GM12892 (cell line): ENCODE data around the gene SNX4.
"Not testable (repeated sequence)": the region's sequence is repeated elsewhere in the genome, so short reads cannot be mapped to it uniquely, and the experiment has no call there.

Experiments
- DNase-seq: peaks from one replicate; pipeline ENCODE4 v3.0.0; 2011; ENCODE audit not compliant: insufficient read length
- FAIRE-seq: peaks from 2 replicates; lab custom pipeline; 2011; peaks lifted over from hg19 to GRCh38; lab: Jason Lieb, UNC
- POLR2A ChIP-seq: IDR thresholded peaks from 2 replicates; pipeline ENCODE4 v1.6.1; 2011; ENCODE audit warnings: low read depth, low read length, control low read depth
- POLR2AphosphoS5 ChIP-seq: IDR thresholded peaks from 2 replicates; pipeline ENCODE4 v1.6.1; 2011; ENCODE audit warnings: low read depth, low read length, control low read depth
- TAF1 ChIP-seq: IDR thresholded peaks from 2 replicates; pipeline ENCODE4 v1.6.1; 2011; ENCODE audit warnings: low read depth, mild to moderate bottlenecking, control low read depth, low read length, borderline replicate concordance

SNX4 gene

DNA sequence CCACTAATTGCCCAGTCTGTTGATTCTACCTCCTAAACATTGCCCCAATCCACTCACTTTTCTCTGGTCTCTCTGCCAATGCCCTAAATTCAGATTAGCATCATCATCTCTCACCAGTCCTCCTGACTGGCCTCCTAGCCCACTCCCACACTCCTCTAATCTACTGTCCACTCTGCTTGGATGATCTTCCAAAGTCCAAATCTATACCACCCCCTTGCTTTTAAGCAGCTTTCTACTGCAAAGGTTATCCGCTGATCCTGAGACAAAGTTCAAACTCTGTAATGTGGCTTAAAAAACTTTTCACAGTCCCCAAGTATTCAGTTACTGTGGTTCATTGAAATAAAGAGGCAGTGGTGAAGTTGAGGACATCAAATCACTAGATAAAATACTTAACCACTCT, 37.6 kb downstream of the SNX4 start:
- DNase-seq (no peak), FAIRE-seq (no peak)
- no peak for TF ChIP-seq TAF1
- TF ChIP-seq POLR2AphosphoS5 = no peak
- TF ChIP-seq POLR2A = no peak

DNA sequence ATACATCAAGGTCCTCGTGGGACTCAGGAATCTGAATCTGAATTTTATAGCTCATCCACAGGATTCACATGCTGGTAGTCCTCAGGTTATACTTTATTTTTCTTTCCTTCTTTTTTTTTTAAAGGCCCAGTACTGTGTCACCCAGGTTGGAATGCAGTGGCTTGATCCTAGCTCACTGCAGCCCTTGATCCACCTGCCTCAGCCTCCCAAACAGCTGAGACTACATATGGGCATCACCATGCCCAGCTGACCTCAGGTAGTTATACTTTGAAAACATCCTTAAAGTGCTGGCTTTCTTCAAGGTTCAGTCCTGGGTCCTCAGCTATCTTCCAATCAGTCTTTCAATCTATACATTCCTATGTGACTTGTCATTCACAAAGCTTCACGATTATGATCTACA, 38.2 kb downstream of the SNX4 start:
- no peak for FAIRE-seq
- TF ChIP-seq POLR2AphosphoS5 = no peak
- TF ChIP-seq POLR2A = no peak
- no peak for TF ChIP-seq TAF1
- DNase-seq = no peak

DNA sequence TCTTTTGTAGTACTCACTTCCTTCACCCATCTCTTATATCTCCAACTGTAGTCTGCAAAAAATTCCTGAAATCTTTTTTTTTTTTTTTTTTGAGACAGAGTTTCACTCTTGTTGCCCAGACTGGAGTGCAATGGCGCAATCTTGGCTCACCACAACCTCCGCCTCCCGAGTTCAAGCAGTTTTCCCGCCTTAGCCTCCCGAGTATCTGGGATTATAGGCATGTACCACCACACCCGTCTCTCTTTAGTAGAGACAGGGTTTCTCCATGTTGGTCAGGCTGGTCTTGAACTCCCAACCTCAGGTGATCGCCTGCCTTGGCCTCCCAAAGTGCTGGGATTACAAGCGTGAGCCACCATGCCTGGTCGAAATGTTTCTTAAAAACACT, 38.6 kb downstream of the SNX4 start:
- not testable (repeated sequence) for FAIRE-seq, DNase-seq

- TF ChIP-seq TAF1 = no peak
- no peak for TF ChIP-seq POLR2AphosphoS5
- no peak for TF ChIP-seq POLR2A
- FAIRE-seq (no peak), DNase-seq (no peak)
Observed at GRCh38 chr3:125480656-125481374, 39.2 kb downstream of the SNX4 start.

DNA sequence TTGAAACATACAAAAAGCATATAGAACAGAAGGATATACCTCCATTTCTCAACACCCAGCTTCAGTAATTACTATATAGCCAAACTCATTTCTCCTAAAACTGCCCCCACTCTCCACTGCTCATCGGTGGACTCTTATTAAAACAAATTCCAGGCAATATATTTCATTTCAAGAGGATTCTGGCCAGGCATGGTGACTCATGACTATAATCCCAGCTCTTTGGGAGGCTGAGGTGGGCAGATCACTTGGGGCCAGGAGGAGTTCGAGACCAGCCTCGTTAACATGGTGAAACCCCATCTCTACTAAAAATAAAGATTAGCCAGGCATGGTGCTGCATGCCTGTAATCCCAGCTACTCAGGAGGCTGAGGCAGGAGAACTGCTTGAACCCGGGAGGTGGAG, 40.9 kb downstream of the SNX4 start:
- TF ChIP-seq POLR2AphosphoS5 = no peak
- TF ChIP-seq TAF1 = no peak
- no peak for TF ChIP-seq POLR2A
- FAIRE-seq = no peak
- DNase-seq = no peak

- DNase-seq (no peak), FAIRE-seq (no peak)
- no peak for TF ChIP-seq POLR2A
- TF ChIP-seq TAF1 = no peak
- no peak for TF ChIP-seq POLR2AphosphoS5
Observed at GRCh38 chr3:125478326-125478725, 41.7 kb downstream of the SNX4 start.

DNA sequence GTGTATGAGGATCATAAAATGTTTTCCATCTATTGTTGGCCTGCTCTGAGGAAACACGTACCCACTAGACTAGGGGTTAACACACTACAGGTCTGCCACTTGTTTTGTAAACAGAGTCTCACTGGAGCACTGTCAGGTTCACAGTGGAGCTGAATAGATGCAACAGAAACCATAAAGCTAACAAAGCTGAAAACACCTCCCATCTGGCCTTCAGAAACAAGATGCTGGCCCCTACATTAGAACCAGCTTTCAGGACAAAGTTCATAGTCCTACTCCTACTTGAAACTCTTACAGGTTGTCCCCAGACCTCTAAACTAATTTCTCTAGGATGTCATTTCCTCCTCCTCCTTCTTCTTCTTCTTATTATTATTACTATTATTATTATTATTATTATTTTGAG, 42.3 kb downstream of the SNX4 start:
- no peak for FAIRE-seq
- no peak for DNase-seq
- TF ChIP-seq POLR2AphosphoS5 = no peak

GRCh38 chr3:125470671-125471070, 49.3 kb downstream of the SNX4 start:
- FAIRE-seq (no peak), DNase-seq (no peak)
- TF ChIP-seq POLR2A (no peak), TAF1 (no peak), POLR2AphosphoS5 (no peak)

DNA sequence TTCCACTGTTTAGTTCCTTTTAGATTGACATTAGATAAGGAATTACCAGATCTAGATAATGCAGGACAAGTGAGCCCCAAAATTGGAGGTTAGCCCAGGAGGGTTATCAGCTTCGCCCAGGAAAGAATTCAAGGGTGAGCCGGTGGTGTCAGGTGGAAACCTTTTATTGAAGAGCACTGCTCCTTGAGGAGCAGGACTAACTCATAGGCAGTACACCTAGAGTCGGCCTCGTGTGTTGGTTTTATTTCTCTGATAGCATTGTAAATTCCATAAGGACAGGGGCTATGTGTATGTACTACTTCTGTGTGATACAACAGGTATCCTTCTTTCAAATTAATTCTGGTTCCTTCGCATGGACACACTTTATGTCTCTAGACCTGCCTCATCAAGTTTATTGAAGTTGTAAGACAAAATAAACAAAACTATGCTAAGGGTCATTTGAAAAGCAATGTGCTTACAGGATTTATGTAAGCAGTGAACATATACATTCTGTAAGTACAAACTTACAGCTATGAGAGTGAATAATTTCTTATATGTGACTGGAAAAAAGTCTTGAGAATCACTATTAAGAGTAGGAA, 57.2 kb downstream of the SNX4 start:
- no peak for FAIRE-seq
- no peak for TF ChIP-seq TAF1
- TF ChIP-seq POLR2A = no peak
- TF ChIP-seq POLR2AphosphoS5 = no peak
- DNase-seq = no peak

GRCh38 chr3:125461896-125462295, 58.1 kb downstream of the SNX4 start:
- DNase-seq = no peak
- TF ChIP-seq POLR2AphosphoS5 (no peak), TAF1 (no peak)
- FAIRE-seq = no peak

DNA sequence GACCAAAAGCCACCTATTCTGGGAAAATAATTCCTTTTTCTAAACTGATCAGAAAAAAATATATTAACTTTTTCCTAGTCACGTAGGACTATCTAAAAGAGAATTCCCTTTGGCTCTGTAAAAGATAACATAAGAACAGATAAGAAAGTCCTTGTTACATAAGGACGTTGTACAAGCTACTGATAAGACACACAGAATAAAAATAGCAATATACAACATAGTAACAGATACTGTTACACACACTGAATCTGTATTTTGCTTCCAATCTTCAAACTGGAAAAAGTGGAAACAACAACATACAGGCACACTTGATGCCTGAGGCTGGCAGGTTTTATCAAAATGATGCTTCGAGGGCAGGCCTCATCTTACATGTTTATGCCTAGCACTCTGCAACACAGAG, 59.8 kb downstream of the SNX4 start:
- FAIRE-seq (no peak), DNase-seq (no peak)
- TF ChIP-seq POLR2AphosphoS5 (no peak), POLR2A (no peak), TAF1 (no peak)

DNA sequence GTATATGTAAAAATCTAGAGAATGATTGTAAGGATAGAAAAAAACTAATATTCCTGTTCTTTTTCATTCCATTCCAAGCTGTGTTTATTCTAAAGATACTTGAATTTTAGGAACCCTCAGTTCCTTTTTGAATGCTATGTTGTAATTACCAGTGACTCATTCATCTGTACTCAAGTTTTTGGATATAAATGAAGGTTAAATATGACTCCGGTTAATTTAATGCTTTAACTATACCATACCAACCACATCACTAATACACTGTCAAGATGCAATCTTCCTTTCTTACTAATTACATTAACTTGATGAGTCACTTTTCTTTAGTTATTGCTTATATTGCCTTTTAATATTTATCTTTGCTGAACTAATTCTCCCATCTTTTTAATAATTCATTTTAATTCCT, 76.1 kb downstream of the SNX4 start:
- DNase-seq (no peak), FAIRE-seq (no peak)
- no peak for TF ChIP-seq POLR2AphosphoS5
- no peak for TF ChIP-seq TAF1
- TF ChIP-seq POLR2A = no peak

DNA sequence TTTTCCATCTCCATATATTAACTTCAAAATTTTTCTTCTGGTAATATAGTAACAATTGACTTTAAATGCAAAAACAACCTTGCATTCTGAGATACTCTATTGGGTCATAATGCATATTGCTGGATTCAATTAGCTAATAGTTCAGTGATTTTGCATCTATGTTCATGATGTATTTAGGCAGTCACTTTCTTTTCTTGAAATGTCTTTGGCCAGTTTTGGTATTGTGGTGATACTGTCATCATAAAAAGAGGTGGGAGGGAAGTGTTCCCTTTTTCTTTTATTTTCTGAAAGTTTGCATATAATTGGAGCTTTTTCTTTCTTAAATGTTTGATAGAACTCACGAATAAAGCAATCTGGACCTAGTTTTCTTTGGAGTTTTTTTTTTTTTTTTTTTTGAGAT, 77.5 kb downstream of the SNX4 start:
- DNase-seq (no peak), FAIRE-seq (no peak)
- TF ChIP-seq POLR2AphosphoS5 = no peak
- TF ChIP-seq TAF1 = no peak
- TF ChIP-seq POLR2A = no peak
